ENCODE results near the gene STAT5A. TPM values are rescaled to one million over a fixed set of nuclear protein-coding genes. Genes with fewer than 3 reads are reported as not detected.

Gene STAT5A
- total and polyA plus RNA-seq, 9 of the 15 experiments (the other 6 are each of a cell fraction or from before 2014, with no cell fraction given), result 79.9 to 415 (median 196) TPM

DNA sequence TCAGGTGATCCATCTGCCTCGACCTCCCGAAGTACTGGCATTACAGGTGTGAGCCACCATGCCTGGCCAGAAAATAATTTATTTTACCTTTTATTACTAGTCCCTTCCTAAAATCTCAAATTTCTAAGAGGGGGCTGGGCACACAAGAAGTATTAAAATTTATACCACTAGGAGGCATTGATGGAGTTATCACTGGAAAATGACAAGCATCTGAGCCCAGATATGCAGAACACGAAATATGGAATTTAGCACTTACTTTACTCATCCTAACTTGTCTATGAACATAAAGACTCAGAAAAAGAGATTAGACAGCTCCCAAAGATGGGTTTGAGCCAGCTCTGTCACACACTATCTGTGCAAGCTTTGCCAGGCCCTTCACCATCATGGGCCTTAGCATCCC is 46.4 kb downstream of the STAT5A start:
- intact Hi-C loops (cut with micrococcal nuclease), result no loop called here
- H3K4me3 ChIP-seq, result no peak overlapping the region

More for the DNA sequence above, 46.4 kb downstream of the STAT5A start:
- no peak for FAIRE-seq
- Histone ChIP-seq H3K27me3 (ENCODE audit: control insufficient read depth in 2 of 2, insufficient read depth in 2 of 2, low read length in 2 of 2) (no peaks in the 10 kb centered on the region), H3K9ac (ENCODE audit: insufficient read depth in 1 of 2, low read depth in 2 of 2, low read length in 2 of 2) (no peak overlapping the region), H3K9me1 (ENCODE audit: control insufficient read depth, insufficient read depth, low read length) (no peaks in the 10 kb centered on the region), H3K4me1 (replicated peaks in 1 of 2; ENCODE audit: control insufficient read depth in 2 of 2, insufficient read depth in 2 of 2, low read length in 2 of 2) (no peaks in the 10 kb centered on the region), H2AFZ (ENCODE audit: low read depth, low read length) (no peak overlapping the region), H4K20me1 (replicated peaks; ENCODE audit: control insufficient read depth, insufficient read depth, low read length) (no peaks in the 10 kb centered on the region), H3K36me3 (ENCODE audit: control insufficient read depth, insufficient read depth, low read length) (peaks cover 79% of the 10 kb centered on the region), H3K4me2 (ENCODE audit: insufficient read depth, low read length) (no peak overlapping the region), H3K27ac (ENCODE audit: extremely low read depth, low read depth, low read length) (no peak overlapping the region), H3K79me2 (ENCODE audit: control insufficient read depth, insufficient read depth, low read length) (no peaks in the 10 kb centered on the region), H3K9me3 (replicated peaks; ENCODE audit: control insufficient read depth, insufficient read depth, low read depth, low read length) (no peaks in the 10 kb centered on the region)
- DNase-seq (ENCODE audit: extremely low read depth in 1 of 4, low spot score in 3 of 4), result no peak
- BruUV-seq (replicated peaks), result no TSS peak
- no peak for TF ChIP-seq ELF1 (tag; IDR thresholded peaks at IDR 0.05)
- TF ChIP-seq RBFOX2 (IDR thresholded peaks at IDR 0.05; ENCODE audit: low read depth, low read length), result no peak
- TF ChIP-seq, protein P1, sequence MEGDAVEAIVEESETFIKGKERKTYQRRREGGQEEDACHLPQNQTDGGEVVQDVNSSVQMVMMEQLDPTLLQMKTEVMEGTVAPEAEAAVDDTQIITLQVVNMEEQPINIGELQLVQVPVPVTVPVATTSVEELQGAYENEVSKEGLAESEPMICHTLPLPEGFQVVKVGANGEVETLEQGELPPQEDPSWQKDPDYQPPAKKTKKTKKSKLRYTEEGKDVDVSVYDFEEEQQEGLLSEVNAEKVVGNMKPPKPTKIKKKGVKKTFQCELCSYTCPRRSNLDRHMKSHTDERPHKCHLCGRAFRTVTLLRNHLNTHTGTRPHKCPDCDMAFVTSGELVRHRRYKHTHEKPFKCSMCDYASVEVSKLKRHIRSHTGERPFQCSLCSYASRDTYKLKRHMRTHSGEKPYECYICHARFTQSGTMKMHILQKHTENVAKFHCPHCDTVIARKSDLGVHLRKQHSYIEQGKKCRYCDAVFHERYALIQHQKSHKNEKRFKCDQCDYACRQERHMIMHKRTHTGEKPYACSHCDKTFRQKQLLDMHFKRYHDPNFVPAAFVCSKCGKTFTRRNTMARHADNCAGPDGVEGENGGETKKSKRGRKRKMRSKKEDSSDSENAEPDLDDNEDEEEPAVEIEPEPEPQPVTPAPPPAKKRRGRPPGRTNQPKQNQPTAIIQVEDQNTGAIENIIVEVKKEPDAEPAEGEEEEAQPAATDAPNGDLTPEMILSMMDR (IDR thresholded peaks at IDR 0.05 in 2 of 3, conservative IDR thresholded peaks at IDR 0.05 in 1 of 3; ENCODE audit: insufficient read depth in 2 of 3, low read depth in 1 of 3, low read length in 3 of 3), result peak in 1 of 3 experiments; percentile 1; a peak in 1 of 6 replicates
- ChIA-PET POLR2A (interaction anchor here (0.6 to 1.2 kb wide), 2 partner anchors 22 to 181 kb away, joined by 3 read pairs; no protein-coding TSS in a partner anchor), CTCF (ENCODE audit: low intra/inter-chr PET ratio) (no interaction called here)
- 95% methylated on average over 3 of the region's 3 CpGs for WGBS (ENCODE audit: insufficient coverage, low coverage, missing lambda C conversion rate)
- in situ Hi-C loops (cut with MboI), result no loop called here
- no peak for ATAC-seq

Data from K562 (cell line).